ENCODE measurements around the gene C12orf60. TPM values are rescaled to one million over a fixed set of nuclear protein-coding genes. Genes with fewer than 3 reads are reported as not detected.
A peak's percentile ranks its signal among the peaks of the same experiment; 100 is the strongest.
"Not testable (repeated sequence)": the region's sequence is repeated elsewhere in the genome, so short reads cannot be mapped to it uniquely, and the experiment has no call there.

The C12orf60 gene
- total RNA-seq (0.56 and 1.0 TPM in 2 replicates), polyA plus RNA-seq (1.7 and 3.2 TPM in 2 replicates)

- no peaks in the 10 kb centered on the region for H3K9me3 ChIP-seq (ENCODE audit: low read depth)
- H3K27me3 ChIP-seq: no peaks in the 10 kb centered on the region
- peak within 1 kb of the TSS; percentile 88 for H3K4me3 ChIP-seq
- peak within 1 kb of the TSS; percentile 97 for H3K27ac ChIP-seq
- peaks cover 11% of the 10 kb centered on the region for H3K36me3 ChIP-seq
- DNase-seq (ENCODE audit: low read depth in 1 of 2, low spot score in 1 of 2): peak; percentile 98 to 99
- peaks cover 12% of the 10 kb centered on the region for H3K4me1 ChIP-seq (ENCODE audit: low read depth)
- TF ChIP-seq CTCF (IDR thresholded peaks at IDR 0.05; ENCODE audit: low read depth, low read length): no peak
Observed at GRCh38 chr12:14803011-14803829, at the start of gene C12orf60, which contains the start of gene WBP11. Gene C12orf60, plus strand, starts transcription at chr12:14803670. Its CDS starts 19,266 bp downstream, at chr12:14822936. Gene WBP11, minus strand, starts transcription at chr12:14803478. Its CDS starts 2,095 bp downstream, at chr12:14801383.

DNA sequence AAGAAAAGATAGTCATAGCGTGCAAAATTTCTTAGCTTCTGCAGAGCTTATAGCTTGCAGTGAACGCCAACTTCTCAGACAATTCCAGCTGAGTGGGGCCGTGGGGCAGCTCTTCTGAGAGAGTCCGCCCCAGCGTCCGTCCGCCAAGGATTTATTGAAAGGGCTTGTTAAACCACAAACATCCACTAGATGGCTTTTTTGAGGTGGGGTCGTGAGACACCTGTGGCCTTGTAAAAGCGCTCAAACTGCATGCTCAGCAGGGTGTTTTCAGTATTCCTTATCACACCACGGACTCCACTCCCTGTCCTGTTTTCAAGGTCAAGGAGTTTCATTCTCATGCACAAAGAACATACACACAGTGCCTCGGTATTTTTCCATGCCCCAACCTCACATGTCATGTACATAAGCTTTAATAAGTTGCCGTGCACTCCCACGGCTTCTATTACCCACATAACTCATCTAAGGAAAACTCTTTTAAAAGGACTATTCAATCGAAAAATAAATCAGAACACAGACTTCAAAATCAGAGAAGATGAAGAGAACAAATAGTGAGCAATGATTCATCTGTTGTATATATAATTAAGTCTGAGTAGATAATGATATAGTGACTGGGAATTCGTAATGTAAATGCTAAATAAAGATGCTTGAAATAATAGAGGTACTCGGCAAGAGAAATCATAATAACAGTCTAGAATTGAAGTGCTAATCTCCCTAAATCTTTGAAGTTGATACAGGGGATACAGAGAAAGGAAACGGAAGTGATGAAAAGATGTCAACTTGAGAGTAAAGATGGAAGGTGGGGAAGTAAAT is 46.9 kb upstream of the C12orf60 start:
- H3K9me3 ChIP-seq (ENCODE audit: low read depth): no peaks in the 10 kb centered on the region
- H3K4me3 ChIP-seq: no peak overlapping the region
- peaks cover 3% of the 10 kb centered on the region for H3K4me1 ChIP-seq (ENCODE audit: low read depth)
- no peaks in the 10 kb centered on the region for H3K27me3 ChIP-seq
- peak in 1 of 2 donors; percentile 63 for DNase-seq (ENCODE audit: low read depth in 1 of 2, low spot score in 1 of 2)
- H3K36me3 ChIP-seq: no peaks in the 10 kb centered on the region
- no peak overlapping the region for H3K27ac ChIP-seq
- TF ChIP-seq CTCF (IDR thresholded peaks at IDR 0.05; ENCODE audit: low read depth, low read length): peak; percentile 44

DNA sequence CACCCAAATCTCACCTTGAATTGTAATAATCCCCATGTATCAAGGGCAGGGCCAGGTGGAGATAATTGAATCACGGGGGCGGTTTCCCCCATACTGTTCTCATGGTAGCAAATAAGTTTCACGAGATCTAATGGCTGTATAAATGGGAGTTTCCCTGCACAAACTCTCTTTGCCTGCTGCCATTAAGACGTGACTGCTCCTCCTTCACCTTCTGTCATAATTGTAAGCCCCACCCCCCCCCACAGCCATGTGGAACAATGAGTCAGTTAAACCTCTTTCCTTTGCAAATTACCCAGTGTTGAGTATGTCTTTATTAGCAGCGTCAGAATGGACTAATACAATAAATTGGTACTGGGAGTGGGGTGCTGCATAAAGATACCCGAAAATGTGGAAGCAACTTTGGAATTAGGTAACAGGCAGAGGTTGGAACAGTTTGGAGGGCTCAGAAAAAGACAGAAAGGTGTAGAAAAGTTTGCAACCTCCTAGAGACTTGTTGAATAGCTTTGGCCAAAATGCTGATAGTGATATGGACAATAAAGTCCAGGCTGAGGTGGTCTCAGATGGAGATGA is 43.7 kb upstream of the C12orf60 start:
- H3K27me3 ChIP-seq; H3K4me1 ChIP-seq (ENCODE audit: low read depth); DNase-seq (ENCODE audit: low read depth in 1 of 2, low spot score in 1 of 2); H3K36me3 ChIP-seq; H3K9me3 ChIP-seq (ENCODE audit: low read depth); H3K27ac ChIP-seq; H3K4me3 ChIP-seq: not testable (repeated sequence)

- no peak for TF ChIP-seq CTCF (IDR thresholded peaks at IDR 0.05; ENCODE audit: low read depth, low read length)
- H3K4me1 ChIP-seq (ENCODE audit: low read depth): peaks cover 5% of the 10 kb centered on the region
- H3K36me3 ChIP-seq: no peaks in the 10 kb centered on the region
- H3K27ac ChIP-seq: no peak overlapping the region
- no peak for DNase-seq (ENCODE audit: low read depth in 1 of 2, low spot score in 1 of 2)
- H3K27me3 ChIP-seq: no peaks in the 10 kb centered on the region
- H3K9me3 ChIP-seq (ENCODE audit: low read depth): no peaks in the 10 kb centered on the region
- no peak overlapping the region for H3K4me3 ChIP-seq
Observed at GRCh38 chr12:14765398-14765797, 38.1 kb upstream of the C12orf60 start.

DNA sequence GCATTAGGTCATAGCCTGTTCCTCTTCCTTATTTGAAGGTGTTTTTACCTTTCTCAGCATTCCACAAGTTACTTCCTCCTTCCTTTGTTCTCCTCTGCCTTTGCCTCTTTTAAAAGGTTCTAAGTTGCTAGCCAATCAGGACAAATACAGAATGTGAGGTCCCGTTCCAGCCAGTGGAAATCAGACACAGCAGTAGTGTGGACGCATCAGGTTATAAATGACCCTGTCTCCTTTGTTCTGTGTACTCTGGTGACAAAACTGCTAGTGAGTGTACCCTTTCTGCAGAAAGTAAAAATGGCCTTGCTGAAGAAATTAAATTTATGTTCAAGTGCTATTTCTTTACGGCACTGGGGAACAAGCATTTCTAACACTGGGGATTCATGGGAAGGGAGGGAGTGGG is 37.5 kb upstream of the C12orf60 start:
- not testable (repeated sequence) for H3K4me1 ChIP-seq (ENCODE audit: low read depth); H3K27ac ChIP-seq; H3K36me3 ChIP-seq; H3K9me3 ChIP-seq (ENCODE audit: low read depth); H3K27me3 ChIP-seq; DNase-seq (ENCODE audit: low read depth in 1 of 2, low spot score in 1 of 2); H3K4me3 ChIP-seq

DNA sequence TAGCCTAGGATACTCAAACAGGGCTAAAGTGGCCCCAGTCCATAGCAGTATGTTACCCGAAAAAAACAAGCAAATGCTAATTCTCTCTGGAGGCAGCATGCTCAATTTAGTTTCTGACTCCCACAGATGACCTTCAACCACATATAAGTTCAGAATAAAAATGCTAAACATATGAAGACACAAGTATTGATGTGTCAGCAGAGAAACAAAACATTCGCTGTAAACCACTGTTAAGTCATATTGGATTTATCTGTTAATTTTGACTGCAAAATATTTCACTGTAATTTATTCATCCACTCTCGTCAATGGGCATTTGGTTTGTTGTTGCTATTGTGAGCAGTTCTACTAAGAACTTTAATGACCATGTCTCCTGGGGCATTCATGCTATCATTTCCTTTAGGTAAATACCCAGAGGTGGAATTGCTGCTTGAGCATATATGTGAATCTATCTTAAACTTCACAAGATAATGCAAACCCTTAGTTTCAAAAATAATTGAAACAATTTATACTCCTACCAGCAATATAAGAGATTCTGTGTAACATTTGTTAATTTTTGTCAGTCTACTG is 36.7 kb upstream of the C12orf60 start:
- TF ChIP-seq CTCF (IDR thresholded peaks at IDR 0.05; ENCODE audit: low read depth, low read length): no peak
- no peaks in the 10 kb centered on the region for H3K27me3 ChIP-seq
- H3K36me3 ChIP-seq: no peaks in the 10 kb centered on the region
- H3K9me3 ChIP-seq (ENCODE audit: low read depth): no peaks in the 10 kb centered on the region
- DNase-seq (ENCODE audit: low read depth in 1 of 2, low spot score in 1 of 2): no peak
- H3K27ac ChIP-seq: no peak overlapping the region
- no peak overlapping the region for H3K4me3 ChIP-seq
- H3K4me1 ChIP-seq (ENCODE audit: low read depth): peaks cover 5% of the 10 kb centered on the region
